ENCODE measurements around the gene SAP30. TPM values are rescaled to one million over a fixed set of nuclear protein-coding genes. Genes with fewer than 3 reads are reported as not detected.
A peak's percentile ranks its signal among the peaks of the same experiment; 100 is the strongest.

Gene SAP30
- polyA plus RNA-seq, 1 donor (not counting 4 experiments of a cell fraction or from before 2014, with no cell fraction given), result 12.9 TPM

- Histone ChIP-seq H3K27ac (ENCODE audit: control insufficient read depth, insufficient read depth, low read length) (no peak overlapping the region), H3K9ac (ENCODE audit: control insufficient read depth, extremely low read depth, insufficient read depth, low read length) (no peak overlapping the region), H3K4me1 (ENCODE audit: control insufficient read depth, extremely low read depth, insufficient read depth, low read length) (peaks cover 7% of the 10 kb centered on the region), H3K9me3 (ENCODE audit: control insufficient read depth, low read depth, low read length) (no peaks in the 10 kb centered on the region), H3K36me3 (ENCODE audit: control insufficient read depth in 2 of 2, extremely low read depth in 1 of 2, insufficient read depth in 2 of 2, low read length in 2 of 2) (no peaks in the 10 kb centered on the region), H3K4me2 (ENCODE audit: control insufficient read depth, extremely low read depth, insufficient read depth, low read depth, low read length) (no peak overlapping the region), H3K27me3 (ENCODE audit: control insufficient read depth, extremely low read depth, insufficient read depth, low read length) (no peaks in the 10 kb centered on the region), H2AFZ (ENCODE audit: control insufficient read depth, low read length) (no peak overlapping the region), H4K20me1 (ENCODE audit: control insufficient read depth, extremely low read depth, insufficient read depth, low read length) (no peaks in the 10 kb centered on the region), H3K79me2 (ENCODE audit: control insufficient read depth, insufficient read depth, low read length) (no peaks in the 10 kb centered on the region), H3K9me1 (ENCODE audit: control insufficient read depth, extremely low read depth, insufficient read depth, low read length) (no peaks in the 10 kb centered on the region), H3K4me3 (ENCODE audit: control insufficient read depth in 2 of 3, extremely low read depth in 1 of 3, insufficient read depth in 2 of 3, low read depth in 1 of 3, low read length in 3 of 3) (no peak overlapping the region)
- DNase-seq (ENCODE audit: low read depth, low spot score), result no peak
- no peak for FAIRE-seq
- dilution Hi-C loops (cut with MboI; ENCODE audit: extremely low pct_ligation_motif_present, low sequenced_read_pairs), result no loop called here
- TF ChIP-seq CTCF (optimal IDR thresholded peaks at IDR 0.05 in 1 of 3, IDR thresholded peaks at IDR 0.05 in 1 of 3, conservative IDR thresholded peaks at IDR 0.05 in 1 of 3; ENCODE audit: extremely low read depth in 1 of 3, insufficient read depth in 2 of 3, low read length in 3 of 3) (no peak), EZH2 (IDR thresholded peaks at IDR 0.05; ENCODE audit: low read length) (no peak)
Observed at GRCh38 chr4:173362666-173363065, 8.1 kb upstream of the SAP30 start.

GRCh38 chr4:173365359-173365996 lies 5.3 kb upstream of the SAP30 start:
- Histone ChIP-seq H3K9ac (ENCODE audit: control insufficient read depth, extremely low read depth, insufficient read depth, low read length) (no peak overlapping the region), H3K4me3 (ENCODE audit: control insufficient read depth in 2 of 3, extremely low read depth in 1 of 3, insufficient read depth in 2 of 3, low read depth in 1 of 3, low read length in 3 of 3) (no peak overlapping the region), H3K4me1 (ENCODE audit: control insufficient read depth, extremely low read depth, insufficient read depth, low read length) (peaks cover 15% of the 10 kb centered on the region), H3K36me3 (ENCODE audit: control insufficient read depth in 2 of 2, extremely low read depth in 1 of 2, insufficient read depth in 2 of 2, low read length in 2 of 2) (no peaks in the 10 kb centered on the region), H3K4me2 (ENCODE audit: control insufficient read depth, extremely low read depth, insufficient read depth, low read depth, low read length) (no peak overlapping the region), H4K20me1 (ENCODE audit: control insufficient read depth, extremely low read depth, insufficient read depth, low read length) (no peaks in the 10 kb centered on the region), H2AFZ (ENCODE audit: control insufficient read depth, low read length) (peak overlapping the region; percentile 47), H3K27me3 (ENCODE audit: control insufficient read depth, extremely low read depth, insufficient read depth, low read length) (no peaks in the 10 kb centered on the region), H3K9me3 (ENCODE audit: control insufficient read depth, low read depth, low read length) (no peaks in the 10 kb centered on the region), H3K79me2 (ENCODE audit: control insufficient read depth, insufficient read depth, low read length) (no peaks in the 10 kb centered on the region), H3K9me1 (ENCODE audit: control insufficient read depth, extremely low read depth, insufficient read depth, low read length) (no peaks in the 10 kb centered on the region), H3K27ac (ENCODE audit: control insufficient read depth, insufficient read depth, low read length) (no peak overlapping the region)
- dilution Hi-C loops (cut with MboI; ENCODE audit: extremely low pct_ligation_motif_present, low sequenced_read_pairs), result no loop called here
- DNase-seq (ENCODE audit: low read depth, low spot score) (no peak), FAIRE-seq (no peak)
- TF ChIP-seq EZH2 (IDR thresholded peaks at IDR 0.05; ENCODE audit: low read length), result no peak
- no peak for TF ChIP-seq CTCF (optimal IDR thresholded peaks at IDR 0.05 in 1 of 3, IDR thresholded peaks at IDR 0.05 in 1 of 3, conservative IDR thresholded peaks at IDR 0.05 in 1 of 3; ENCODE audit: extremely low read depth in 1 of 3, insufficient read depth in 2 of 3, low read length in 3 of 3)

All from keratinocyte (primary cell).